Keratinocyte (primary cell): Measurements from ENCODE around the gene ARHGAP24. TPM values are rescaled to one million over a fixed set of nuclear protein-coding genes. Genes with fewer than 3 reads are reported as not detected.
"Not testable (repeated sequence)": the region's sequence is repeated elsewhere in the genome, so short reads cannot be mapped to it uniquely, and the experiment has no call there.

Source experiments
- DNase-seq: peaks from one replicate; pipeline ENCODE4 v3.0.0-alpha.2; 2011; ENCODE audit warnings: low read depth, missing footprints, low spot score
- FAIRE-seq: peaks from 2 replicates; lab custom pipeline; 2011; peaks lifted over from hg19 to GRCh38; lab: Jason Lieb, UNC
- H2AFZ ChIP-seq: 2 replicates; pipeline ENCODE4 v1.6.0; 2012; ENCODE audit warnings: low read length, control low read depth, inconsistent platforms; ENCODE audit not compliant: control insufficient read depth
- H3K27ac ChIP-seq: 2 replicates; pipeline ENCODE4 v1.5.1; 2011; ENCODE audit warnings: low read length; ENCODE audit not compliant: control insufficient read depth, insufficient read depth
- H3K27me3 ChIP-seq: 3 replicates; pipeline ENCODE4 v1.6.0; 2011; ENCODE audit warnings: low read length; ENCODE audit not compliant: control insufficient read depth, insufficient read depth; ENCODE audit errors: extremely low read depth
- H3K36me3 ChIP-seq, 2 experiments: 2 replicates in 1 of 2; 3 replicates in 1 of 2; pipeline ENCODE4 v1.5.1; 2011; ENCODE audit warnings: low read length in 2 of 2, mild to moderate bottlenecking in 1 of 2; ENCODE audit not compliant: control insufficient read depth in 2 of 2, insufficient read depth in 2 of 2; ENCODE audit errors: extremely low read depth in 1 of 2
- H3K4me1 ChIP-seq: 3 replicates; pipeline ENCODE4 v1.5.1; 2011; ENCODE audit warnings: low read length; ENCODE audit not compliant: control insufficient read depth, insufficient read depth; ENCODE audit errors: extremely low read depth
- H3K4me2 ChIP-seq: 3 replicates; pipeline ENCODE4 v1.6.0; 2011; ENCODE audit warnings: low read depth, low read length; ENCODE audit not compliant: control insufficient read depth, insufficient read depth; ENCODE audit errors: extremely low read depth
- H3K4me3 ChIP-seq, 3 experiments: fragments of 200-600 bp in 1 of 3; sonication (generic) in 1 of 3; 2 replicates in 2 of 3; 3 replicates in 1 of 3; pipeline ENCODE4 v1.5.1; 2011 to 2016; ENCODE audit warnings: low read length in 3 of 3, mild to moderate bottlenecking in 3 of 3, control low read depth in 2 of 3, inconsistent platforms in 1 of 3, low read depth in 1 of 3, mixed read lengths in 1 of 3, mixed run types in 1 of 3, moderate library complexity in 1 of 3; ENCODE audit not compliant: control insufficient read depth in 2 of 3, insufficient read depth in 2 of 3; ENCODE audit errors: extremely low read depth in 1 of 3
- H3K79me2 ChIP-seq: 2 replicates; pipeline ENCODE4 v1.6.0; 2012; ENCODE audit warnings: low read length; ENCODE audit not compliant: control insufficient read depth, insufficient read depth
- H3K9ac ChIP-seq: 3 replicates; pipeline ENCODE4 v1.6.0; 2011; ENCODE audit warnings: low read length; ENCODE audit not compliant: control insufficient read depth, insufficient read depth; ENCODE audit errors: extremely low read depth
- H3K9me1 ChIP-seq: 3 replicates; pipeline ENCODE4 v1.6.0; 2011; ENCODE audit warnings: low read length; ENCODE audit not compliant: control insufficient read depth, insufficient read depth; ENCODE audit errors: extremely low read depth
- H3K9me3 ChIP-seq: 2 replicates; pipeline ENCODE4 v1.5.1; 2012; ENCODE audit warnings: low read depth, low read length; ENCODE audit not compliant: control insufficient read depth
- H4K20me1 ChIP-seq: 3 replicates; pipeline ENCODE4 v1.6.0; 2011; ENCODE audit warnings: low read length; ENCODE audit not compliant: control insufficient read depth, insufficient read depth; ENCODE audit errors: extremely low read depth
- EZH2 ChIP-seq: IDR thresholded peaks from one replicate; pipeline ENCODE4 v1.6.1; 2012; ENCODE audit warnings: inconsistent platforms, mild to moderate bottlenecking, low read length, moderate library complexity
- dilution Hi-C: fragments of 300-500 bp; cut with MboI; formaldehyde crosslinking; loops from one replicate; pipeline ENCODE4 v1.7.0; 2020; ENCODE audit warnings: low sequenced_read_pairs; ENCODE audit not compliant: extremely low pct_ligation_motif_present
- polyA plus RNA-seq, 5 experiments: library from polyadenylated mRNA; depleted of rRNA in 3 of 5; stranded (reverse) in 3 of 5; stranded (forward) in 1 of 5; unstranded in 1 of 5; fragments of >200 nt; gene quantifications; 1 replicate in 1 of 5; 2 replicates in 3 of 5; 3 replicates in 1 of 5; pipeline versions ENCODE4 v1.2.1 to v1.2.3, GENCODE V29; 2011 to 2012; ENCODE audit warnings: missing spikeins in 2 of 5, low read depth in 1 of 5, low replicate concordance in 1 of 5
- TF ChIP-seq, protein P1 (sequence below), 3 experiments: IDR thresholded peaks in 1 of 3; conservative IDR thresholded peaks in 1 of 3; optimal IDR thresholded peaks in 1 of 3; 2 replicates in 2 of 3; 3 replicates in 1 of 3; pipeline versions ENCODE3 to v1.5.1; 2011; ENCODE audit warnings: low read length in 3 of 3, mild to moderate bottlenecking in 3 of 3, moderate library complexity in 2 of 3, control low read depth in 1 of 3, inconsistent platforms in 1 of 3; ENCODE audit not compliant: insufficient read depth in 2 of 3; ENCODE audit errors: extremely low read depth in 1 of 3

Gene ARHGAP24
- polyA plus RNA-seq, 1 donor (not counting 4 experiments of a cell fraction or from before 2014, with no cell fraction given) = 0.87 TPM

DNA sequence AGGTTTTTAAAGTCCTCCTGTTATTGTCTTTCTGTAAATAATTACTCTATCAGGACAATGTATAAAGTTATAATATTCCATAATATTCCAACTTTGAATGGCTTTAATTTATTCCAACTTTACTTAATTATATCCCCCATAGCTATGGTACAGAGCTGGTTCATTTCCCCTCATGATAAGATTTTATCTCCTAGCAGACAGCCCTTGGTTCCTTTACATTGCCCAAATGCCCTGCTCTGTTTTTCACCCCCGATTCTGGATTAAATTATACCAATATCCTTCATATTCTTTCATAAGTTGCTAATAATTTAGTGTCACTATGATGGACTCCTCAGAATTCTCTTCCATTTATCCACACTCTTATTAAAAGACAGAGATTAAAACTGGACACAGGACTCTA, 544.4 kb downstream of the ARHGAP24 start:
- H3K4me1 ChIP-seq = no peaks in the 10 kb centered on the region
- no peak for FAIRE-seq
- no peaks in the 10 kb centered on the region for H3K79me2 ChIP-seq
- no peaks in the 10 kb centered on the region for H4K20me1 ChIP-seq
- no peak overlapping the region for H3K4me2 ChIP-seq
- no peak overlapping the region for H2AFZ ChIP-seq
- H3K27me3 ChIP-seq = no peaks in the 10 kb centered on the region
- no peak overlapping the region for H3K9ac ChIP-seq
- no peaks in the 10 kb centered on the region for H3K9me1 ChIP-seq
- H3K36me3 ChIP-seq = no peaks in the 10 kb centered on the region
- TF ChIP-seq EZH2 = no peak
- TF ChIP-seq, protein P1, sequence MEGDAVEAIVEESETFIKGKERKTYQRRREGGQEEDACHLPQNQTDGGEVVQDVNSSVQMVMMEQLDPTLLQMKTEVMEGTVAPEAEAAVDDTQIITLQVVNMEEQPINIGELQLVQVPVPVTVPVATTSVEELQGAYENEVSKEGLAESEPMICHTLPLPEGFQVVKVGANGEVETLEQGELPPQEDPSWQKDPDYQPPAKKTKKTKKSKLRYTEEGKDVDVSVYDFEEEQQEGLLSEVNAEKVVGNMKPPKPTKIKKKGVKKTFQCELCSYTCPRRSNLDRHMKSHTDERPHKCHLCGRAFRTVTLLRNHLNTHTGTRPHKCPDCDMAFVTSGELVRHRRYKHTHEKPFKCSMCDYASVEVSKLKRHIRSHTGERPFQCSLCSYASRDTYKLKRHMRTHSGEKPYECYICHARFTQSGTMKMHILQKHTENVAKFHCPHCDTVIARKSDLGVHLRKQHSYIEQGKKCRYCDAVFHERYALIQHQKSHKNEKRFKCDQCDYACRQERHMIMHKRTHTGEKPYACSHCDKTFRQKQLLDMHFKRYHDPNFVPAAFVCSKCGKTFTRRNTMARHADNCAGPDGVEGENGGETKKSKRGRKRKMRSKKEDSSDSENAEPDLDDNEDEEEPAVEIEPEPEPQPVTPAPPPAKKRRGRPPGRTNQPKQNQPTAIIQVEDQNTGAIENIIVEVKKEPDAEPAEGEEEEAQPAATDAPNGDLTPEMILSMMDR (optimal IDR thresholded peaks at IDR 0.05 in 1 of 3, IDR thresholded peaks at IDR 0.05 in 1 of 3, conservative IDR thresholded peaks at IDR 0.05 in 1 of 3; ENCODE audit: extremely low read depth in 1 of 3, insufficient read depth in 2 of 3, low read length in 3 of 3) = no peak
- no peak overlapping the region for H3K4me3 ChIP-seq
- no peak for DNase-seq
- H3K9me3 ChIP-seq = no peaks in the 10 kb centered on the region
- no peak overlapping the region for H3K27ac ChIP-seq
- dilution Hi-C loops = no loop called here

GRCh38 chr4:86019906-86020305, 545.0 kb downstream of the ARHGAP24 start:
- Histone ChIP-seq H3K4me3 (no peak overlapping the region), H3K27ac (no peak overlapping the region), H3K36me3 (no peaks in the 10 kb centered on the region), H2AFZ (no peak overlapping the region), H3K9me1 (no peaks in the 10 kb centered on the region), H3K4me2 (no peak overlapping the region), H3K9me3 (no peaks in the 10 kb centered on the region), H3K27me3 (no peaks in the 10 kb centered on the region), H3K4me1 (no peaks in the 10 kb centered on the region), H4K20me1 (no peaks in the 10 kb centered on the region), H3K79me2 (no peaks in the 10 kb centered on the region), H3K9ac (no peak overlapping the region)
- DNase-seq (no peak), FAIRE-seq (no peak)
- dilution Hi-C loops = no loop called here
- no peak for TF ChIP-seq EZH2
- TF ChIP-seq, protein P1 (optimal IDR thresholded peaks at IDR 0.05 in 1 of 3, IDR thresholded peaks at IDR 0.05 in 1 of 3, conservative IDR thresholded peaks at IDR 0.05 in 1 of 3; ENCODE audit: extremely low read depth in 1 of 3, insufficient read depth in 2 of 3, low read length in 3 of 3) = no peak

DNA sequence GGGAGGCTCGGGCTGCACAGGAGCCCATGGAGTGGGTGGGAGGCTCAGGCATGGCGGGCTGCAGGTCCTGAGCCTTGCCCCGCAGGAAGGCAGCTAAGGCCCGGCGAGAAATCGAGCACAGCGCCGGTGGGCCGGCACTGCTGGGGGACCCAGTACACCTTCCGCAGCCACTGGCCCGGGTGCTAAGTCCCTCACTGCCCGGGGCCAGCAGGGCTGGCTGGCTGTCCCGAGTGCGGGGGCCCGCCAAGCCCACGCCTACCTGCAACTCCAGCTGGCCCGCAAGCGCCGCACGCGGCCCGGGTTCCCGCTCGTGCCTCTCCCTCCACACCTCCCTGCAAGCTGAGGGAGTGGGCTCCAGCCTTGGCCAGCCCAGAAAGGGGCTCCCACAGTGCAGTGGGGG, 546.7 kb downstream of the ARHGAP24 start:
- H3K36me3 ChIP-seq, H3K9me3 ChIP-seq, H2AFZ ChIP-seq, H3K4me3 ChIP-seq, H3K27ac ChIP-seq, H4K20me1 ChIP-seq, H3K79me2 ChIP-seq, FAIRE-seq, H3K4me1 ChIP-seq, DNase-seq, H3K9me1 ChIP-seq, H3K4me2 ChIP-seq, H3K9ac ChIP-seq, dilution Hi-C loops, H3K27me3 ChIP-seq: not testable (repeated sequence)
